GM12872 (cell line): ENCODE results near the gene FUZ.

Experiments
- CTCF ChIP-seq: IDR thresholded peaks from 3 replicates; pipeline ENCODE4 v1.5.1; 2011; ENCODE audit warnings: low read depth, mild to moderate bottlenecking, low read length, moderate library complexity; ENCODE audit not compliant: insufficient read depth

FUZ gene

DNA sequence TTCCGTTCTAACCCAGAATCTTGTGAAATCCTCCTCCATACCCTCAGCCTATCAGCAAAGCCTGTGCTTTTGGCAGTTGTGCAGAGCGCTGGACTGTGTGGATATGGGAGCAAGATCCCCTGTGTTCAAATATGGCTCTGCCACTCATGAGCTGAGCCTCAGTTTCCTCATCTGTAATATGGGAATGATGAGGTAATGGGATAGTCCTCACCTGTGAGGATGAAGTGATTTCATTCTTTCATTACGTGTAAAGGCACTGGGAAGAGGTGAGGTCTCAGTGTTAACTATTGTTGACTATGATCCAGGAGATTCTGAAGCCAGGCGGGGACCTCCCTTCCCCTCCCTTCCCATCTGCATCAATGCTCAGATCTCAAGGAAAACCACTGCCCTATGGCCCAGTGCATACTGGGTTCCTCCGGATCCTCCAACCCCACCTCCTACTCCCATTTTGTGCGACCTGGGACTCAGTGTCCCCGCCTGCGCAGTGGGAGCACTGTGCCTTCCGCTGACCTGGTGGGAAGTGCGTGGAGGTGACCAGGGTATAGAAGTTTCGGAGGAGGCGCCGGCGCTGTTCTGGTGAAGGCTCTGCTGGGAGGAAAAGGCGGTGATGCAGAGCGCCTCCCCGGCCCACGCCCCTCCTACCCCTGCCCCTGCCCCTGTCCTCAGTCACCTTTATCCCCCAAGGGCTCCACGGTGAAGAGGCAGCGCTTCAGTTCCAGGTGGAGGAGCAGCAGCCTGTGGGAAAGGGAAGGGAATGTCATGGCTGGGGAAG, 5.0 kb downstream of the FUZ start:
- TF ChIP-seq CTCF, result no peak

DNA sequence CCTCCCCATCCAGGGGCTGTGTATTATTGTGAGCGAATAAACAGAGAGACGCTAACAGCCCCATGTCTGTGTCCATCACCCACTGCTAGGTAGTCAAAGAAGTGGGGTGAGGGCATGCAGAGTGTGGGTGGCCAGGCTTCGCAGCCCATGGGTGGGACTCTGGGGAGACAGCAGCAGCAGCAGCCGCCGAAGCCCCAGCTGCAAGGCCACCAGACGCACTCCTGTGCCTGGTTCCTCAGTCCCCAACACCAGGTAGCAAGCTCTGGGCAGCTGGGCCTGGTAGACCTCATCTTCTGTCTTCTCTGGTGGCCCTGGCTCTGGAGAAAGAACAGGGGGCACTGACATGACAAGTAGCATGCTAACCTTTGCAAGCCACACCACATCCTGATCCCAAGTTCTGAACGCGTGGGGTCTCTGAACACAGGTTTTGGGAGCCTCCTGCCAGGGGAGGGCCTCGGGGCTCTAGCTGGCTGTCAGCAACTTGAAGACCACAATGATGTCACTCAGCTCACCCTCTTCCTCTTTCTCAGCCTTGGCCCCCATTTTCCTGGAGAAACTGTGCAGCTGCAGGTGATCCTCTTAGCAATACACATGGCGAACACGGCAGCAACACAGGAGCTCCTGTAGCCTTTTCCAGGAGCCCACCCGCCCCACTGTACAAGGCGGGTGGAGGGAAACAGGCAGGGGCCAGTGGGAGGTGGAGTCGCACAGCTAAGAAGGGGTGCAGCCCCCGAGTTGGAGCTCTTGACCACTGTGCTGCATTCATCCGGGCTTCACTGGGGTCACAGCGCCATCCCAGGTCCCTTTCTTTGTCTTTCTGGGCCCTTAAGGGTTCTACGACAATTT, 5.8 kb downstream of the FUZ start:
- no peak for TF ChIP-seq CTCF

GRCh38 chr19:49806620-49806959, 6.5 kb downstream of the FUZ start:
- TF ChIP-seq CTCF, result no peak

DNA sequence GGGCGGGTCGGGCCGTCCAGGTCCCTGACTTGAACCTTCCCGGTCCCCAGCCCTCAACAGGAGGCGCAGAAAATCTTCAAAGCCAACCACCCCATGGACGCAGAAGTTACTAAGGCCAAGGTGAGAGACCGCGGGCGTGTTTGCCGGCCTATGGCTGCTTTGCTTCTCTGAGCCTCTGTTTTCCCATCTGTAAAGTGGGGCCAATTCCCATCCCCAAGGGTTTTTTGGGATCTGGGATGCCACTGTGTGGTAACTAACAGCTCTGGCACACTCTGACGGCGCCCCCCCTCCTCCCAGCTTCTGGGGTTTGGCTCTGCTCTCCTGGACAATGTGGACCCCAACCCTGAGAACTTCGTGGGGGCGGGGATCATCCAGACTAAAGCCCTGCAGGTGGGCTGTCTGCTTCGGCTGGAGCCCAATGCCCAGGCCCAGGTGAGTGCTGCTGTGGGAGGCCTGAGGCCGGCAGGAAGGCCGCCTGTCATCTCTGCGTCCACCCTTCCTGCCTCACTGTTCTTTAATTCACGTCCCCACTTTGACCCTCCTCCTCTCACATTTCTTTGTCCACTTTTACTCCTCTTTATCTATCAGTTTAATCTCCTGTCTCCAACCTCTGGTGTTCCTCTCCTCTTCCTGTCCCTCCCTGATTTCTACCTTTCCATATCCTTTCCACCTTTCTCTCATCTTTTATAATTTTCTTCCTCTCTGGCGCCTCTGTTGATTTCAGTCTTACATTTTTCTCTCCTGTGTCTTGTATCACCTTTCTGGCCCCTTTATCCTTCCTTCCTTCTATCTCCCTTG, 7.1 kb downstream of the FUZ start:
- TF ChIP-seq CTCF, result no peak

DNA sequence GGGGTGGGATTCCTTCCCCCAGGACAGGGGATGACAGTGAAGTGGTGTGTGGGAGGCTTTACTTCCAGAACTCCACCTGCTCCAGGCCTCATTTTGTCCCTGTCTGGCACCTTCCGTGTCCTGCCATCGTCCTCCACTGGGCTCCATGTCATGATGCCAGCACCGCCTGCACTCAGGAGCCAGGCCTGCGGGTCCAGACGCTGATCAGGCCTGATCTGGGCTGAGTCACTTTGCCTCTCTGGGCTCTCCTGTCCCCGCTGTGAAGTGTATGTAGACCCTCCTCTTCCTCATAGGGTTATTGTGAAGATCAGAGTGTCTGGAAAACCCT, 9.6 kb downstream of the FUZ start:
- no peak for TF ChIP-seq CTCF

DNA sequence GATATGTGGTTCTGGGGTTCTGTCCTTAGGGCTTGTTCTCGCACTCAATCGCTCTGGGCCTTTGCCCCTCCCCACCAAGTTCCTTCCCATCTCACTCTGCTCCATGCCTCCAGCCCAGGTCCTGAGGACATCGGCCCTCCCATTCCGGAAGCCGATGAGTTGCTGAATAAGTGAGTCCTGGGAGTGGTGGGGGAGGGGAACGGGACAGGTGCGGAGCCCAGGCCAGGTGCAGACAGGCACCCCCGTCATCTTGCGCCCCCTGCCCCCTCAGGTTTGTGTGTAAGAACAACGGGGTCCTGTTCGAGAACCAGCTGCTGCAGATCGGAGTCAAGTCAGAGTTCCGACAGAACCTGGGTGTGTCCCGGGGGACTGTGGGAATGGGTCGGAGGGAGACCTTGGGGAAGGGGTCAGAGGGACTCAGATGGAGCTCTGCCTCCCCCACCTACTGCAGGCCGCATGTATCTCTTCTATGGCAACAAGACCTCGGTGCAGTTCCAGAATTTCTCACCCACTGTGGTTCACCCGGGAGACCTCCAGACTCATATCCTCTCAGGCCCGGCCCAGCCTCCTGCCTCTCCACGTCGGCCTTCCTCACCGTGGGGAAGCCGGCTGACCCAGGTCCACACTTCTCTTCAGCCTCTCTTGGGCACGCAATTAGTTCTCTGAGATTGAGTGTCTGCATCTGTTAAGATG, 10.1 kb downstream of the FUZ start:
- TF ChIP-seq CTCF, result no peak
